ENCODE measurements around the gene LAMA5. TPM values are rescaled to one million over a fixed set of nuclear protein-coding genes. Genes with fewer than 3 reads are reported as not detected.

LAMA5 gene
- total RNA-seq, 4 donors from 2014 or later: 164 to 427 (median 196) TPM

GRCh38 chr20:62347445-62347844, 19.7 kb downstream of the LAMA5 start:
- intact Hi-C loops (cut with DNase I; ENCODE audit: low total_unique reads): no loop called here
- no peak for DNase-seq (ENCODE audit: low spot score in 2 of 2)
- H3K4me3 ChIP-seq (ENCODE audit: low read depth, poor library complexity, severe bottlenecking): no peak overlapping the region
- TF ChIP-seq POLR2A (IDR thresholded peaks at IDR 0.05): no peak
- TF ChIP-seq CTCF (IDR thresholded peaks at IDR 0.05): no peak
- 76 to 91% methylated on average over 9 of the region's 9 CpGs for WGBS, 2 donors

- DNase-seq (ENCODE audit: low spot score in 2 of 2): no peak
- H3K4me3 ChIP-seq (ENCODE audit: low read depth, poor library complexity, severe bottlenecking): no peak overlapping the region
- 93 to 94% methylated on average over 10 of the region's 10 CpGs for WGBS, 2 donors
- TF ChIP-seq POLR2A (IDR thresholded peaks at IDR 0.05) (no peak), CTCF (IDR thresholded peaks at IDR 0.05) (no peak)
- intact Hi-C loops (cut with DNase I; ENCODE audit: low total_unique reads): no loop called here
These were observed 20.0 kb downstream of the LAMA5 start for GRCh38 chr20:62347151-62347404.

GRCh38 chr20:62346398-62347150, 20.5 kb downstream of the LAMA5 start:
- H3K4me3 ChIP-seq (ENCODE audit: low read depth, poor library complexity, severe bottlenecking): no peak overlapping the region
- WGBS, 2 donors: 79 to 81% methylated on average over 32 to 33 of the region's 34 CpGs
- TF ChIP-seq POLR2A (IDR thresholded peaks at IDR 0.05) (no peak), CTCF (IDR thresholded peaks at IDR 0.05) (no peak)
- intact Hi-C loops (cut with DNase I; ENCODE audit: low total_unique reads): no loop called here
- DNase-seq (ENCODE audit: low spot score in 2 of 2): no peak

- no peak for DNase-seq (ENCODE audit: low spot score in 2 of 2)
- WGBS, 2 donors: 77 to 87% methylated on average over 11 to 25 of the region's 25 CpGs
- intact Hi-C loops (cut with DNase I; ENCODE audit: low total_unique reads): no loop called here
- no peak overlapping the region for H3K4me3 ChIP-seq (ENCODE audit: low read depth, poor library complexity, severe bottlenecking)
- TF ChIP-seq CTCF (IDR thresholded peaks at IDR 0.05) (no peak), POLR2A (IDR thresholded peaks at IDR 0.05) (no peak)
These were observed 21.3 kb downstream of the LAMA5 start for GRCh38 chr20:62345681-62346370.

GRCh38 chr20:62344782-62345181, 22.3 kb downstream of the LAMA5 start:
- DNase-seq (ENCODE audit: low spot score in 2 of 2): no peak
- intact Hi-C loops (cut with DNase I; ENCODE audit: low total_unique reads): no loop called here
- 86 to 89% methylated on average over 10 of the region's 10 CpGs for WGBS, 2 donors
- H3K4me3 ChIP-seq (ENCODE audit: low read depth, poor library complexity, severe bottlenecking): no peak overlapping the region
- TF ChIP-seq CTCF (IDR thresholded peaks at IDR 0.05): no peak
- TF ChIP-seq POLR2A (IDR thresholded peaks at IDR 0.05): no peak

Measured in lower leg skin (tissue), 4 donors.